GM12872 (cell line): Measurements from ENCODE around the gene SYNJ2BP.

Source experiments
- CTCF ChIP-seq: IDR thresholded peaks from 3 replicates; pipeline ENCODE4 v1.5.1; 2011; ENCODE audit warnings: low read depth, mild to moderate bottlenecking, low read length, moderate library complexity; ENCODE audit not compliant: insufficient read depth

Gene SYNJ2BP

DNA sequence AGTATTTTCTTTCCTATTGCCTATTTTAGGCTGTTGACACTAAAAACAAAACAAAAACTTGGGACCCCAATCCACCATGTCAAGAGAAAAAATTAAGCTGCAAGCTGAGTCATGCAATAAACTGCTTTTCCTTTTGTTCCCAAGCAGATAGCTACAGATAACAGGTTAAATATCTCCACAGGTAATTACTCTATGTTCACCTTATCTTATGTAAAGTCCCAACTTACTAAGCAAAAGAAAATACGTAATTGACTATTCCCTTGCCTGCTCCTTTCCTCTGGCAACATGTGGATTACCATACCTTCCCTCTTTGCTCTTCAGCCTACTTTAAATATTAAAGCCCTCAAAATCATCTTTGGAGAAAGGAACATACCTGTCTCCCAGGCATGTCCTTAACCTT lies 38.2 kb downstream of the SYNJ2BP start:
- no peak for TF ChIP-seq CTCF
